Type B pancreatic cell (in vitro differentiated cells): ENCODE results near the gene KRT86. TPM values are rescaled to one million over a fixed set of nuclear protein-coding genes. Genes with fewer than 3 reads are reported as not detected.

Experiments used
- DNase-seq: peaks from one replicate; pipeline ENCODE4 v3.0.0; 2021; ENCODE audit warnings: mixed read lengths; ENCODE audit not compliant: unreplicated experiment; ENCODE audit errors: extremely low spot score
- H3K27ac Mint-ChIP-seq: 2 replicates; pipeline ENCODE4 v1.8.0; 2021; ENCODE audit warnings: mild to moderate bottlenecking, mixed read lengths
- H3K27me3 Mint-ChIP-seq: 2 replicates; pipeline ENCODE4 v1.8.0; 2021; ENCODE audit warnings: mixed read lengths
- H3K36me3 Mint-ChIP-seq: 2 replicates; pipeline ENCODE4 v1.8.0; 2021; ENCODE audit warnings: mixed read lengths
- H3K4me1 Mint-ChIP-seq: one replicate; pipeline ENCODE4 v1.8.0; 2021; ENCODE audit warnings: mixed read lengths; ENCODE audit not compliant: unreplicated experiment
- H3K4me3 Mint-ChIP-seq: 2 replicates; pipeline ENCODE4 v1.8.0; 2021; ENCODE audit warnings: mild to moderate bottlenecking, mixed read lengths
- H3K9me3 Mint-ChIP-seq: 2 replicates; pipeline ENCODE4 v1.8.0; 2021; ENCODE audit warnings: mixed read lengths
- total RNA-seq: library from RNA; stranded (reverse); gene quantifications from 2 replicates; pipeline ENCODE4 v1.2.1, GENCODE V29; 2021; ENCODE audit warnings: low replicate concordance
- TF ChIP-seq, protein P1 (sequence below): fragments of 200-600 bp; sonication (generic); conservative IDR thresholded peaks from 2 replicates; pipeline ENCODE4 v1.5.0; 2021; ENCODE audit warnings: antibody characterized with exemption, mild to moderate bottlenecking

The KRT86 gene
- total RNA-seq, 1 donor from 2014 or later = 0.14 TPM

DNA sequence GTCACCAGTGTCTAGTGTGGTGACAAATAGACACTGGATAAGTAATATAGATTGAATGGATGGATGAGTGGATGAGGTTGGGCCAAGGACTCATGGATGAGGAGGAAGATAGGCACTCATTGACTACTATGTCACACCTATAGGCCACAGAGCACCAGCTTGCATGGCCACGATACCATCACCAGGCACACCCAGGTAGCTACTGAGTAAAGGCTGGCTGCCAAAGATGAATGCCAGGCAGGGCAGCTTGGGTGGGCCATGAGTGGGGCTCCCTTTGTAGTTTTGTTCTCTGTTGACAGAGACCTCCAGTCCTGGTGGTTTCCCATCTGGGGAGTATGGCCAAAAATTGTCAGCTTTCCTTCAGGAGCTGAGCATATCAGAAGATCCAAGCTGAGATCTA is 57.9 kb downstream of the KRT86 start:
- TF ChIP-seq, protein P1, sequence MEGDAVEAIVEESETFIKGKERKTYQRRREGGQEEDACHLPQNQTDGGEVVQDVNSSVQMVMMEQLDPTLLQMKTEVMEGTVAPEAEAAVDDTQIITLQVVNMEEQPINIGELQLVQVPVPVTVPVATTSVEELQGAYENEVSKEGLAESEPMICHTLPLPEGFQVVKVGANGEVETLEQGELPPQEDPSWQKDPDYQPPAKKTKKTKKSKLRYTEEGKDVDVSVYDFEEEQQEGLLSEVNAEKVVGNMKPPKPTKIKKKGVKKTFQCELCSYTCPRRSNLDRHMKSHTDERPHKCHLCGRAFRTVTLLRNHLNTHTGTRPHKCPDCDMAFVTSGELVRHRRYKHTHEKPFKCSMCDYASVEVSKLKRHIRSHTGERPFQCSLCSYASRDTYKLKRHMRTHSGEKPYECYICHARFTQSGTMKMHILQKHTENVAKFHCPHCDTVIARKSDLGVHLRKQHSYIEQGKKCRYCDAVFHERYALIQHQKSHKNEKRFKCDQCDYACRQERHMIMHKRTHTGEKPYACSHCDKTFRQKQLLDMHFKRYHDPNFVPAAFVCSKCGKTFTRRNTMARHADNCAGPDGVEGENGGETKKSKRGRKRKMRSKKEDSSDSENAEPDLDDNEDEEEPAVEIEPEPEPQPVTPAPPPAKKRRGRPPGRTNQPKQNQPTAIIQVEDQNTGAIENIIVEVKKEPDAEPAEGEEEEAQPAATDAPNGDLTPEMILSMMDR = no peak
- no peak for DNase-seq
- Mint-ChIP-seq H3K9me3 (no peaks in the 10 kb centered on the region), H3K27me3 (peaks cover 17% of the 10 kb centered on the region), H3K4me1 (peaks cover 7% of the 10 kb centered on the region), H3K27ac (no peak overlapping the region), H3K4me3 (no peak overlapping the region), H3K36me3 (no peaks in the 10 kb centered on the region)

DNA sequence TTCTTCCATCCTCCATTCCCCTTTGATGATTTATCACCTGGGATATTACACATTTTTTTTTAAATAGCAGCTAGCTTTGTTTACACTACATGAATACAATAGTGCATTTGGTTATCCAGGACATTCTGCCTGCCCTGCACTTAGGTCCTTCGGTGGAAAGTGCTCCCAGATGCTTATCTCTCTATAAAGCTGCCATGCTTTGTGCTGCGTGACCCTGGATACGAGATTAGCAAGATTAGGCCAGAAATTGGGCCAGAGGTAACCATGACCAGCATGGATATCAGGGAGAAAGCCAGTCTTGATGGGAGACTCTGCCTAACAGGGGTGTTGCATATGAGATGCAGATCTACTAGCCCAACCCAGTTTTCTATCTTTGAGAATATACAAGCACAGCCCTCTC is 58.9 kb downstream of the KRT86 start:
- no peaks in the 10 kb centered on the region for H3K36me3 Mint-ChIP-seq
- H3K4me1 Mint-ChIP-seq = peaks cover 7% of the 10 kb centered on the region
- H3K9me3 Mint-ChIP-seq = no peaks in the 10 kb centered on the region
- H3K27me3 Mint-ChIP-seq = peaks cover 14% of the 10 kb centered on the region
- DNase-seq = no peak
- TF ChIP-seq, protein P1 = no peak
- H3K27ac Mint-ChIP-seq = no peak overlapping the region
- no peak overlapping the region for H3K4me3 Mint-ChIP-seq

DNA sequence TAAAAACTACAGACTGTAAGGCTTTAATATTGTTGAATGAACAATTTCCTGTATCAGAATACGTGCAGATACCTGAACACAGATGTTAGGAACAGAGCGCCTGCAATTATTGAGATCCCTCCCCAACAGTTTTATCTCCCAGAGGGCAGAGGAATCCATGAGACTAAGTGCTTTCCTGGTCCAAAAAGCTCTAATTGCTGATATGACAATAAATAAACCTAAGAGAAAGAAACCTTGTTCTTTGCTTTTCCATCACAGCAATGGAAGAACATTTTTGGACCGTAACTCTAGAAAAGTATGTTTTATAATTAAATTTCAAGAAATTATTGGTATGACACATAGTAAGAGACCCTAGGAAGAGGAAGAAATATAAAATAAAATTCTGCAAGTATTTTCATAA is 59.7 kb downstream of the KRT86 start:
- TF ChIP-seq, protein P1 = no peak
- no peak for DNase-seq
- Mint-ChIP-seq H3K27ac (no peak overlapping the region), H3K4me1 (peaks cover 7% of the 10 kb centered on the region), H3K36me3 (no peaks in the 10 kb centered on the region), H3K9me3 (no peaks in the 10 kb centered on the region), H3K27me3 (peaks cover 11% of the 10 kb centered on the region), H3K4me3 (no peak overlapping the region)

DNA sequence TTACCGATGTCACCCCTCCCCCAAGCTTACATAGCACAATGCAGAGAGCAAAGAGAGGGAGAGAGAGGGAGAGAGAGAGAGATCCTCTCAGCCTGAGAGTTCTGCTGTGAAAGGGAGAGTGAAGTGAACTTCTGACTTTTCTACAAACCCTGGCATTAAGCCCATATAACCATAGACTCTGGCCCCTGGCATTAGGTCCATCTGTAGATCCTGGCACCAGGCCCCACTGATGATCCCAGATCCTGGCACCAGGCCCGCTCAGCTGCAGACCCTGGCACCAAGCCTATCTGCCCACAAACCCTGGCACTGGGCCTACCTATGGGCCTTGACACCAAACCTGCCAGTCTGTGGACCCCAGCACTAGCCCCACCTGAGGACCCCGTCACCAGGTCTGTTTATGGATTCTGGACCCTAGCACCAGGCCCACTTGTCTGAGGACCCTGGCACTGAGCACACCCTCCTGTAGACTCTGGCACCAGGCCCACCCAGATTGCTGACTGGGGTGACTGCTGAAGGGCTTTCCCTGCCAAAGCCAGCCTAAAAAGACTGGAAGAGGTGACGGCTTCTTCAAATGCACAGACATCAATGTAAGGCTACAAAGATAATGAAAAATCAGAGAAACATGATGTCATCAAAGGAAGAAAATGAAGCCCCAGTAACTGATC is 61.3 kb downstream of the KRT86 start:
- H3K4me3 Mint-ChIP-seq = no peak overlapping the region
- no peak overlapping the region for H3K27ac Mint-ChIP-seq
- no peaks in the 10 kb centered on the region for H3K9me3 Mint-ChIP-seq
- H3K27me3 Mint-ChIP-seq = peaks cover 7% of the 10 kb centered on the region
- TF ChIP-seq, protein P1 = no peak
- H3K36me3 Mint-ChIP-seq = no peaks in the 10 kb centered on the region
- DNase-seq = no peak
- peaks cover 7% of the 10 kb centered on the region for H3K4me1 Mint-ChIP-seq

DNA sequence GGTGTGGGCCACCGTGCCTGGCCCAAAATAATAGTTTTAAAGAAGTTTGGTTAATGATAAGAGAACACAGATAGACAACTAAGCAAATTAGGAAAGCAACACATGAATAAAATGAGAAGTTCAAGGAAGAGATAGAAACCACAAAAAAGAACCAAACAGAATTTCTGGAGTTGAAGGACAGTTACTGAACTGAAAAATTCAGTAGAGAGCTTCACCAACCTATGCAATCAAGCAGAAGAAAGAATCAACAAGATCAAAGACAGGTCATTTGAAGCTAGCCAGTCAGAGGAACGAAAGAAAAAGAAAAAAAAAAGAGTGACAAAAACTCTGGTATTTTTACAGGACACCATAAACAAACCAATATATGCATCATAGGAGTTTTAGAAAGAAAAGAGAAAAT is 62.2 kb downstream of the KRT86 start:
- TF ChIP-seq, protein P1 = no peak
- H3K4me3 Mint-ChIP-seq = no peak overlapping the region
- peaks cover 7% of the 10 kb centered on the region for H3K27me3 Mint-ChIP-seq
- no peaks in the 10 kb centered on the region for H3K36me3 Mint-ChIP-seq
- H3K4me1 Mint-ChIP-seq = peaks cover 6% of the 10 kb centered on the region
- no peak overlapping the region for H3K27ac Mint-ChIP-seq
- H3K9me3 Mint-ChIP-seq = no peaks in the 10 kb centered on the region
- DNase-seq = no peak
